Globus pallidus (tissue), 1 donor: ENCODE measurements around the gene EDARADD.

Source experiments
- DNase-seq: peaks from one replicate; pipeline ENCODE4 v3.0.0-alpha.2; 2015; ENCODE audit warnings: low spot score

EDARADD gene

DNA sequence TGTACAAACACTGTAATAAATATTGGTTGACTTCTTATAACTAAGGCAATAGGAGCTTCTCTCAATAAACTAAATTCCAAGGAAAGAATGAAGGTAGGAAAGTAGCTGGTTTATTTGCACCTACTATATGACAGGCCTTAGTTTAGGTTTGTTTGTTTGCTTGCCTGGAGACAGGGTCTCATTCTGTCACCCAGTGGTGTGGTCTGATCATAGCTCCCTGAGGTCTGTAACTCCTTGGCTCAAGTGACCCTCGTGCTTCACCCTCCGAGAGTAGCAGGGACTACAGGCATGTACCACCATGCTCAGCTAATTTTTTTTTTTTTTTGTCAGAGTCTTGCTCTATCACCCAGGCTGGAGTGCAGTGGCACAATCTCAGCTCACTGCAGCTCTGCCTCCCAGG, 1.9 kb upstream of the EDARADD start:
- DNase-seq = no peak

DNA sequence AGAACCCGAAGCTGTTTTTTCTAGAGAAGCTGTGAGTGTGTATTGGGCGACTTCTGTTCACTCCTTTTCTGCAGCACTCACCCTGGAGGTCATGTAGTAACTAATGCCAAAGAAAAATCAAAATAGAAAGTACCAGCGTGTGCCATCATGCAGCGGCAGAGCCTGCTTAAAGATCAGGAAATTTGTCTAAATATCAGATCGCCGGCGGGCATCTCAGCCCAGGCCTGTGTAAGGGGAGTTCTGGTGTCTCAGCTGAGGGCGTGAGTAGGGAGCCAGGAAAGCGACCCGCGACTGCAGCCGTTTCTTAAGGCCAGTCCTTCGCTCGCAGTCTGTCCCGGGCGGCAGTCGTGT, 768 bp downstream of the EDARADD start:
- DNase-seq = no peak

DNA sequence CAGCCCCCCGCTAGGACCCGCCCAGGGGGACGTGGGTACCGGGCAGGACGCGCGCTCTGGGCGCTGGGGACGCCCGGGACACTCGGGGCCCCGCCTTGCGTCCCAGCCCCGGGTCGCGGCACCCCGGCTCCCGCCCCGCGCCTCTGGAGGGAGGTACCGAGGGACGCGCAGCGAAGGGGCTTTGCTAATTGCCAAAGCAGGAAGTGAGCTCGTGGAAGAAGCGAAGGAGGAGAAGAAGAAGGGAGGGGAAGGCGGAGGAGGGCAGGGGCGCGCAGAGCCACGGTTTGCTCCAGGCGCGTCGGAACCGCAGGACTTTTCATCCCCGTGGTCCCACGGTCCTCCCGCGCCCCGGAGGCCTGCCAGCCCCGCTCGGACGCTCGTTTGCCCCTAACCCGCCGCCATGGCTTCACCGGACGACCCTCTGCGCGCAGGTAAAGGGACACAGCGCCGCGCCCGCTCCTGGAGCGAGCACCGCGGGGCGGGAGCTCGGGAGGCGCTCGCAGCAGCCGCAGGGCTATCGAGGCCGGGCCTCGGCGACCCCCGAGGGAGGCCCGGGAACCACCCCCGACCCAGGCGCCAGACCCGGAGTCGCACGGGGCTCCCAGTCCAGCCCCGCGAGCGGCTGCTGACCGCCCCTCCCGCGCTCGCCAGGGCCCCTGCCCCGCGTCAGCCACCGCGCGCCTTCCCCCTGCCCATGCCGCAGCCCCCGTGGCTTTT, 1.3 kb downstream of the EDARADD start:
- DNase-seq = no peak

DNA sequence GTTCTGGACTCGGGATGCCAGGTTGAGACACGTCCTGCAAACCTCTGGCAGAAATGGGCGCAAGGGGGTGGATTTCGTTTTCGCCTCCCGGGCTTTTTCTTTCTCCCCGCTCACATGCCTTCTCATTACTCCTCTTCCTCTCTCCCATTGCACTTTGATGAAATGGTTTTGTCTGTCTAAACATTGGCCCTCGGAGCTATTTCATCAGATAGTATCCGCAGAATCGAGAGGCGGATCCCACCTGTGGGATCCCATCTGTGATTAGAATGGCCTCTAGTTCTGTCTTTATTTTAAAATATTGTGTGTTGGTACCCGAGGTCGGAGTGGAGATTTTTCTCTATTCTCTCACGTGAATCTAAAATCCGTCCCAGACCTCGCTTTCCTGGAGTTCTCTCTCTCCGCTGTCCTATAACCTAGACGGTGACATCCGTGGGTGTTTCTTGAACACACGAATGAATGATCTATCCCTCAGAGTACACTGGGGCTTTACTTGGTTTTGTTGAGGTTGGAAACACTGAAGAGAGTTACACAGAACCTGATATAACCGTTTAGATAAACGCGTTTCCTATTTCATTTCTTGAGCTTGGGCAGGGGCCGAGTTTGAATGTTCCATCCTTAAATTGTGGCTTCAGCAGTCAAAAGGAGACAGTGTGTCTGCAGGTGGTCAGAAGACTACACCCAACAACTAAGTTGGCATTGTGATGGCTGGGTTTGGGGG, 2.0 kb downstream of the EDARADD start:
- no peak for DNase-seq

DNA sequence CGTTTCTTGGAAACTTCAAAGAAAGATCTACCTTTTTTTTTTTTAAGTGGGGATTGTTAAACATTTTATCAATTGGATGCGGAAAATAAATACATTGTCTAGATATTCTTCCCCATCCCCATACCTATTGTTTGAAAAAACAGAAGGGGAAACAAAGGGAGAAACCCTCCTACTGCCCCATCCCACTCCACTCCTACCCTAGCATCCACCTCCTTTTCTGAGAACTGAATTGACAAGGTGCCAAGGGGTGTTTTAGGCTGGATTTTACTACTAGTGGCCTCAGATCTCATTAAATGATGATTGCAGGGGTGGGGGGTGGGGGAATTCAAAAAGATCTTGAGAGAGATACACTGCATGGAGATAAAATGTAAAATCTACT, 2.6 kb downstream of the EDARADD start:
- no peak for DNase-seq

DNA sequence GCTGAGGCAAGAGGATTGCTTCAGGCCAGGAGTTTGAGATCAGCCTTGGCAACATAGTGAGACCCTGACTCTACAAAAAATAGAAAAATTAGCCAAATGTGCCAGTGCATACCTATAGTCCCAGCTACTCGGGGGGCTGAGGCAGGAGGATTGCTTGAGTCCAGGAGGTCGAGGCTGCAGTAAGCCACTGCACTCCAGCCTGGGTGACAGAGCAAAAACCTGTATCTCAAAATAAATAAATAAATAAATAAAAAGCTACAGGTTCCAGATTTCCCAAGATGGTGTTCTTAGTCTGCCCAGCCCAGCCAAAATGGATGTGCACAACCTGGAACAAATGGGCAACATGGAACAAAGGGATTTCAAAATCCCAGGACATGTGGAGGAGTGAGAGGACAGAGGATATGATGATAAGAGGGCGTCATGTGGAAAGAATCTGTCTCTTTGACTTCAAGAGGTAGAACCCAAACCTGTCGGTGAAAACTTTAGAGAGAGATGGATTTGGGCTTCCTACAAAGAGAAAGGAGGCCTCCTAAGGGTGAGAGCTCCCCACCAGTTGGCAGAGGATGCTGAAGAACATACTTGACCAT, 3.2 kb downstream of the EDARADD start:
- DNase-seq = no peak

DNA sequence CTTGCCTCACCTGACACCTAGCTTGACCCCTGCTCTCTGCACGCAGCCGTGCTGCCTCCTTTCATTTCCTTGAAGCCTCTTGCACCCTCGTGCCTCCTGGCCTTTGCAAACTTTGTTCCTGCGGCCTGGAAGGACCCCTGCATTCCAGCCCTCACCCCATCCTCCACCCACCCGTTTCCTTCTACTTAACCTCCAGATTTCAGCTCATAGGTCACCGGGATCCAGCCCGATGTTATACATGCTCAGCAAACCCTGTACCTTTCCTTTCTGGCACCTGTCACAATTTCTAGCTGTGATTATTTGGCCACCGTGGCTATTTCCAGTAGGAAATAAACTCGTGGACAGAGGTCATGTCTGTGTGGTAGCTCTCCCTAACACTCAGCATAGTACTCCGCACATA, 4.5 kb downstream of the EDARADD start:
- DNase-seq = no peak

DNA sequence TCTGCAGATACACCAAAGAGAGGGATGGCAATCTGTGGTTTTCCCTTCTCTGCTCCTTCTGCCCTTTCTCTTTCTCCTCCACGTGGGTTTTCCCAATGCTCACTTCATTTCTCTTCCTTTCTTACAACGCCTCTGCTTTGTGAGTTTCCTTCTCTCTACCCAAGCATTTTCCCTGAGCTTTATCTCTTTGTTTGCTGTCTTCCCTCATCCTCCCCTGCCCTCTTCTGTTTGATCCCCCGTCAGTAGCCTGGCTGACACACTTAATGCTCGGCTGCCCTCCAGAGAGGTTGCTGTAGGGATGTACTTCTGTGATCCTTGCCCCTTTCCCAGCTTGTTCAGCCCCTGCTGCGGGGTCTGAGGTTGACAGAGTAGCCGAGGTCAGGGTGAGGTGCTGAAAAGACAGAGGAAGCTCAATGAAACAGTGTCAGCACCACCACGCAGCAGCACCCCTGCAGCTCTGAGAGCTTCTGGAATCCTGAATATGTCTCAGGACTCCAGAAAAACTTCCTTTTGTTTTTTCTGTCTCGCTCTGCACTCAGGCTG, 6.0 kb downstream of the EDARADD start:
- no peak for DNase-seq

DNA sequence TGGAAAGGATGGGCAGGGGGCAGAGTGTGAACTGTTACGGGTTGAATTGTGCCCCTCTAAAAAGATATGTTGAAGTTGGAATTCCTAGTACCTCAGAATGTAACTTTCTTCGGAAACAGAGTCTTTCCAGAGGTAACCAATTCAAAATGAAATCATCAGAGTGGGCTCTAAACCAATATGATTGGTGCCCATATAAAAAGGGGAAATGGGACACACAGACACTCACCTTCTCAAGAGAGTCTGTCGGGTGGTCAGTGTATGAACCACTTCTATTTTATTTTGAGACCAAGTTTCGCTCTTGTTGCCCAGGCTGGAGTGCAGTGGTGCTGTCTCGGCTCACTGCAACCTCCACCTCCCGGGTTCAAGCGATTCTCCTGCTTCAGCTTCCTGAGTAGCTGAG, 7.6 kb downstream of the EDARADD start:
- no peak for DNase-seq

DNA sequence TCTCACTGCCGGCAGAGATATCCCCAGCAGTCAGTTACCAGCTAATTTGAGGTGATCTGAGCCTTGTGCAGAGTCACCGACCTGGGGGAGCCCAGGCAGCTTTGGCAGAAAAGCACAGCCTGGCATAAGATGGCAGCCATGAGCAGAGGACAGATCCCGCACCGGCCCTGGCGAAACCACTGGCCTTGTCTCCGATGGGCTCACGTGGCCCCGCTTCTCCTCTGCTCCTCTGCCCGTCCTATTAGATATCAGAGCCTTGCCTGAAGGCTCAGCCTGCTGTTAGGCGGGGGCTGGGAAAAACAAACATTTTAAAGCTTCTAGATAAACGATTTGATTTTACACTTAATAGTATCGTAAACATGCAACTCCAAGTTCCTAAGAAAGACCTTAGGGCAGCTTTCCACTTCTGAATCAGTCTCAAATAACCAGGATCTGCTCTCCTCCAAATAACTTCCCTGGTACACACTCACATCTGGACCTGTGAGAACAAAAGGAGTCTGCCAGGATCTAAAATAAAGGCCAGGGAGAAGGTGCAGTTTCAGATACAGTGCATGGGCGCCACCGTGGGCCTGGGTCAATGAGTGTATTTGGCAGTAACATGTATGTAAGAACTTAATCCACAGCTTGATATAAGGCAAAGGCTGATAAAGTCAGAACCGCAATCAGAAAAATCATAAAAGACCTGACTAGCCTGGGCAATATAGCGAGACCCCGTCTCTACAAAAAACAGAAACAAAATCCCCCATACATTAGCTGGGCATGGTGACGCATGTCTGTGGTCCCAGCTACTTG, 10.0 kb downstream of the EDARADD start:
- DNase-seq = no peak

DNA sequence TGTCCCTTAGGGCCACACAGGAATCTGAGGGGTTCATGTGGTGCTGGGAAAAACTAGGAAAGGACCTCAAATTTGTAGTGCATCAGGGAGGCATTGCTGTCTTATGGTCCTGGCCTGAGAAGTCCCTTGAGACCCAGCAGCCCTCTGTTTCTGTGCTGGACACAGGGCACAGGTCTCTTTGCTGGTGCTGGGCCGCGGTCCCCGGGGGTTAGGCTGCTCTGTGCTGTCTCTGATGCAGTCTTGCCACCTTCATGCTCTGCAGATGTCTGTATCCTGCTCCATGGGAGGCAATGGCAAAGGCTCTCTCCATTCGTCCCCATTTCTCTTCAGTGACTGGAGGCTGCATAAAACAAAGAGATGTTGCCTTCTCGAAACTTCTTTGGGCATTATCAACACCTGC, 13.0 kb downstream of the EDARADD start:
- DNase-seq = no peak

DNA sequence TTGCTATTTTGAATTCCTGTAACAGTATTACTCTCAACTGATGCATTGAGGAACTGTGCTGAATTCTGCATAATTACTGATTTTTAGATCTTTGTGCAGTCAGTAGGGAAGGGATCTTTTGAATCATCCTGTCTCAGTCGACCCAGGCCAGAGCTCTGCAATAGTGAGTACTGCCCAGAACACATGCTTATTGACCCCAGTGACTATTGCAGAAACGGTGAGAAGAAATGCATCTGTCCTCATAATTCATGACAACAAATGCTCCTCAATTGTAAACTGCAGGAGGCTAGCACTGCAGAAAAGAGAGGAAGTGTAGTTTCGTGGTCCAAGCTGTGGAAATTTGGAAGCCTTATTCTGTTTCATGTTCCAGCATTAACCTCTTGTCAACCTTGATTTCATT, 19.6 kb downstream of the EDARADD start:
- DNase-seq = no peak

DNA sequence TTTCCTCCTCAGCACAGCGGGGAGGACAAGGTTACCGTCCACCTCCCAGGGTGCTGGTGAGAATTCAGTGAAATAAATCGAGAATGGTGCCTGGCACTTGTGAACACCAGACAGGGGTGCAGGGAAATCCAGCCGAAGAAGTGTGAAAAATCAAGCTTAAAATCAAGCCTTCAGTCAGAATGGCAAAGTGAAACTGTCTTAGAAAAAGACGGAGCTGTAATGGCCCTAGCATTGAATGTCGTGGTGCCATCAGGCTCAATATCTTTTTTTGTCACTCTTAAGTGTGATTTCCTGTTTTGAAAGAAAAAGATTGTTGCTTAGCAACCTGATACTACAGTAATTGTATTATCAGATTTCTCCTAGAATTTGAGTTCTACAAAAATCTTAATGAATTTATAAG, 22.1 kb downstream of the EDARADD start:
- DNase-seq = no peak

DNA sequence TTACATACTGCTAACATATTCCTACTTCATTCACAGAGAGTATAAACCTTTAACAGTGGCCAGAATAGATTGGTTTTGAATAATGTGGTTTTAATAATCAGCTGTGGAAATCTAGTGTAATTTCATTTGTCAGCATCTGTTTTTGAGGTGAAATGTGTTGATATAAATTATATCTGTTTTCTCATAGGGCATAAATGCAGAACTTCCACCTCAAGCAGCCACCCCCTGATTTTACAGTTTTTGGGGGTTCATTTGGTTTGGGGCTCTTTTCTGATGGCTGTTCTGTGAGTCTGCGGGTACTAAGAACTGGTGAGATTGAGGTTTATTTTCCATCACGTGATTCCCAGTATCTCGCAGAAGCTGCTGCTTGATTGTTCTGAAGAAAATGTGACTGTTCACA, 23.2 kb downstream of the EDARADD start:
- DNase-seq = no peak

DNA sequence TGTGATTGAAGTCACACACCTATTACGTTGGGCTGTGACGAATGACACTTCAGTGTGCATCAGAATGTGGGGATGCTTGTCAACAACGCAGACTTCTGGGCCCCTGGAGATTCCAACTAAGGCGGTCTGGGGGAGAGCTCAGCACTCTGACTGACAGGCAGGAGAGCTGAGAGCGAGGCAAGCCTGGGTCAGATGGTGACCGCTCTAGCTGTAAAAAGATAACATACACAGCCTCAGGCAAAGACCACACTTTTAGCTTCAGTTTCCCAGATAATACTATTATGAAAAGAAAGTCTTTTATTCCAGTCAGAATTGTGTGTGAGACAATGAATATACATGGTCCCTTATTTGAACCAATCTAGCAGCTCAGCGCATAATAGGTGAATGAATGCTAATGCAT, 25.4 kb downstream of the EDARADD start:
- no peak for DNase-seq

DNA sequence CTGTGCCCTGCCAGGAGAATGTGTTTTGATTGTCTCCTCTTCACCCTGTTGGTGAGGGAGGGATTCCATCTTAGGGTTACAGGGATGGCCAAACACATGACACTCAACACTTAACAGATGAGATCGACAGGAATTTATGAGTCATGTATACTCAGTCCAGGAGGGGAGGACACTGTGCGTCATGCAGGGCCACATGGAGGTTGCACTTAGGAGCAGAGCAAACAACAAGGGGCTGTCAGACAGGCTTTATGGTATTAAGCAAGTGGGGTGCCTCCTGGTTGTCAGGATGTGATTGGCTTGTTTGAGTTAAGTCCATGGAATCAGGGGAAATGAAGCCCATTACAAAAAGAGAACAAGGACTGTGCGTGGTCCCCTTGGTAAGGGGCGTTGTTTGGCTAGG, 26.9 kb downstream of the EDARADD start:
- DNase-seq = no peak

DNA sequence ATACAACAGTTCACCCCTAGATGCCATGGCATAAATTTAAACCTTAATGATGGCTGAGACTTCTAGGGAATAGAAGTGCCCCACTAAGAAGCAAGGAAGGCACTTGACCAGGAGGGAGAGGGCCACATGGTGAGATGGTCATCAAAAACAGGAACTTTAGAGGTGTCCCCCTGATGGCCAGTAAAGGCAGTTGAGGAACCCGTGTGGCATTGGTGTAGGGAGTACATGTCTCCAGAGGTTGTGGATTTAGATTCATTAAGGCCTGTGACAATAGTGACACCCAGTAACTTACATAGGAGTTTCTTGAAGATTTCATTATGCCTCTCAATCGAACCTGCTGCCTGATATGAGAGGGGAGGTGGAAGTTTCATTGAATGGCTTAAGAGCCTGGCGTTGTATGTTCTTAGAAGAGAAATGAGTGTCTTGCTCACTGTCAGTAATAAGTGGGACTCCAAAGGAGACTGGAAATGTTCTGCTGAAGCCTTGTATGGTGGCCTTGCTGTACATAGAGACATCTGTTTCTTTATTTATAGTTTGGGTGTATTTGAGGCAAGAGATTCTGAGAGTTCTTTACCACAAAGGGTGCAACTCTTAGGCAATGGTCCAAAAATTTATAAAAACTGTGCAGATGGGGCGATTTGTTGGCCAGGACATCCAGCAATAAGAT, 27.9 kb downstream of the EDARADD start:
- no peak for DNase-seq

DNA sequence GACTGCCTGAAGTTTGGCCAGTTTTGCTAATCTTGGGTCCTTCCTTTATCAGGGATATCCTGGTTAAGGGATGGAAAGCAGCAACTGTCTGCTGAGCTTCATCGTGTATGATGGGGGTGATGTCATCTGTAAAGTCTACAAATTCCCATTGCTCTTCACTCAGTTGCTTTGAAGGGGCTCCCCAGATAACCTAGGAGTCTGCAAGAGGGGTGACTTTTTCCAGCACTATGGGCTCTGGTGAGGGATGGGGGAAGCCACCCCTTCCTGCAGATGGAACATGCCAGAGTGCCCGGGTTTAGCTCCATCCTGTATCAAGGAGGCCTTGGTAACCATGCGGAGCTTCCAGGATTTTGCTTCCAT, 28.4 kb downstream of the EDARADD start:
- DNase-seq = no peak

DNA sequence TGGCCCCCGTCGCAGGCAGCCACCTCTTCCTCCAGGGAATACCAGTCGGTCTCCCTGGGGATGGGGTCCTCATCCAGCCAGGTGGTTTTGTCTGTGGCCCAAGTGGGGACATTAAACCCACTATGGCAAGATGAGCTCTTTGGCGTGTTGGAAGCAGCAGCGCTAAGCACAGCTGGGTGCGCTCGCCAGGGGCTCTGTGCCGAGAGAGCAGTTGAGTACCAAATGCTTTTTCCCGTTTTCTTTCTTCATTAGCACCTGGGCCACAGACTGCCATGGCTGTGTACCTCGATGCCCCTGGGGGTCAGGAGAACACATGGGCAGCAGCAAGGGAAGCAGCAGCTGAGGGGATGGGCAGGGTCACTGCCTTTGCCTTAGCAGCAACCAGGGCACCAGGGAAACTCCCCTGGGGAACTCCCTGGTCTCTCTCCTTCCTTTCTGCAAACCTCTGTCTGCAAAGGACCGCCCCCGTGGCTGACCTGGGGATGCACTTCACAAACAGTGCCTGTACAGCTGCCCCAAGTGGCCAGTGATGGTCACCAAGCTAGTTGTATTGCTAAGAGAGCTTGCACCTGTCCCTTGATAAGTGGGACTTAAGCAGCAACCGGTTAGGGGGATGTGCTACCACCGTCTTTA, 31.1 kb downstream of the EDARADD start:
- no peak for DNase-seq

DNA sequence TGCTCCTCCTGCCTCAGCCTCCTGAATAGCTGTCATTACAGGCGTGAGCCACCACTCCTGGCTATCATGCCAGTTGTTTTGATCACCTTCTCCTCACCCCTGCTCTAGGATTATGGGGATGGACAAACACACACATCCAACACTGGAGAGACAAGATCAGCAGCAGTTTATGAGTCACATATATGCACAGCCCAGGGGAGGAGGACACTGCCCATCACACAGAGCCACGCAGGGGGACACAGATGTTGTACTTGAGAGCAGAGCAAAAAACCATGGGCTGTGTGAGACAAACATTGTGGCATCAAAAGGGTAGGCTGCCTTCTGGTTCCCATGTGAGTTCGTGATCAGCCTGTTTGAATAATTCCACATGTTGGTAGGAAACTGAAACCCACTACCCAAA, 32.1 kb downstream of the EDARADD start:
- DNase-seq = no peak

DNA sequence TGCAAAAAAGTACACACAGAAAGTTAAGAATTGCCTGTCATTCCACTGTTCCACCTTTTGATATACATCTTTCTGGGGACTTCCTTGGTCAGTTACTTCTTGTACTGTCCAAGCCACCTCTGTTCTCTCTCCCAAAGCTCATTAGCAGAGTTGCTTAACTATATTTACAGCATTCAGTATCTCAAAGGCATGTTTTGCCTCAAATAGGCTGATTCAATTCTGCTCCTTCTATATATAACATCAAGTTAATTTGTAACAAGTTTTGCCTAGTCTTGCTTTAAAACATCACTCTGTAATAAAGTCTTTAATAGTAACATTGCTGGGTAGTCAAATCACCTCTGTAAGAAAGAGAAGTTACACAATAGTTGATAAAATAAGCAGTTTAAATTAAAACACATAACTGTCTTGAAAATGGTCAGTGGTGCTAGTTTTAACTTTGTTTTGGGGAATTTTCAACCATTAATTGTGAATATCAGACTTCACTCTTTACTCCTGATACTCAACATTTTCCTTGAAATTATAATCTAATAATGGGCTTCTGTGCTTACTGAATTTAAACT, 35.7 kb downstream of the EDARADD start:
- DNase-seq = no peak
